ENCODE results near the gene CASK.

The CASK gene

DNA sequence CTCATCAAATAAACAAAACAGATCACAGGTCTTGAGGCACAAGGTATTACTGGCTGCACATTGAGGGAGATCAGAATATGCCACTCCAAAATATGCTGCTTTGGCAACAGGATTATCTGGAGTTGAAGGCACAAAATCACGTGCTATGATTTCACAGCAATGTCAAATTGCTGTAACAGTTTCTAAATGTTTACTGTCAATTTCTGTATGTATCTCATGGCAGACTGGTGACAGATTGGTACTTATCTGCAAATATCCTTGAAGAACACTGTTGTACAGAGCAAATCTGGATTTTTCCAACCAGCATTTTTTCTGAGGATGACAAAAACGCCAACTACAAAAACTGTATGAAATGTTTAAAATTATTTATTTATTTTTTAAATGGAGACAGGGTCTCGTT, 172.6 kb downstream of the CASK start:
- no peak overlapping the region for H3K4me3 ChIP-seq (ENCODE audit: low read depth, low read length)
- TF ChIP-seq CTCF (IDR thresholded peaks at IDR 0.05; ENCODE audit: low read depth, low read length) = no peak

DNA sequence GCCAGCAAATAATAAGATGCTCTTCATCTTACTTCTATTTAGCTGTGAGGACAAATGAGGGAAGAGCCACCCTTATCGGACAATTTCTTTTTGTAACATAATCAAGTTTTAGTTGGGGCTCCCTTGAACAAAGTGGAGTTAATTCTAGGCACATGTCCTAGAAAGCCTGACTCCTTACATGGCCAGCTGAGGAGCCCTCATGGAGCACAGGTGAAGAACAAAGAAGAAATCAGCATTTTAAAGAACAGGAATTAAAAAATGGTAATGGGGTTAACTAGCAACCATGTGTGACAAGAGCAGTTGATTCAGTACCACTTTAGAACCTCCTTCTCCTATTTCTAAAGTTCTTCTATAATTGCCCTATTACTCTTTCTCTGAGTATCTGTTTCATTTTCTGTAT, 183.5 kb downstream of the CASK start:
- H3K4me3 ChIP-seq (ENCODE audit: low read depth, low read length) = no peak overlapping the region
- TF ChIP-seq CTCF (IDR thresholded peaks at IDR 0.05; ENCODE audit: low read depth, low read length) = no peak

DNA sequence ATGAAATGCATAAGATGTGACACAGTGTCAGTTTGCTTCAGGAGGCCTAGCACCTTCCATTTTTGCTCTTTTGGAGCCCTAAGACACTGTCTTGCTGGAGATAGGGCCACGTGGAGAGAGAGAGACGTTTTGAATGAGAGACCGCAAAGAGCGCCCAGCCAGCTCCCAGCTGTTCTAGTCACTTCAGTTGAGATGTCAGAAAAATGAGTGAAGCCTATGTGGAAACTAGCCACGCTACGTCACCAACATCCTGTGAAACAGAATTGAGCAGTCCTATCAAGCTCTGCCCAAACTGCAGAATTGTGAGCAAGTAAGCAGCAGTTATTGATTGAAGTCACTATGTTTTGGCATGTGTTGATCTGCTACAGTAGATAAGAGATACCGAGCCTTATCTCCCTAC, 186.3 kb downstream of the CASK start:
- no peak overlapping the region for H3K4me3 ChIP-seq (ENCODE audit: low read depth, low read length)
- no peak for TF ChIP-seq CTCF (IDR thresholded peaks at IDR 0.05; ENCODE audit: low read depth, low read length)

DNA sequence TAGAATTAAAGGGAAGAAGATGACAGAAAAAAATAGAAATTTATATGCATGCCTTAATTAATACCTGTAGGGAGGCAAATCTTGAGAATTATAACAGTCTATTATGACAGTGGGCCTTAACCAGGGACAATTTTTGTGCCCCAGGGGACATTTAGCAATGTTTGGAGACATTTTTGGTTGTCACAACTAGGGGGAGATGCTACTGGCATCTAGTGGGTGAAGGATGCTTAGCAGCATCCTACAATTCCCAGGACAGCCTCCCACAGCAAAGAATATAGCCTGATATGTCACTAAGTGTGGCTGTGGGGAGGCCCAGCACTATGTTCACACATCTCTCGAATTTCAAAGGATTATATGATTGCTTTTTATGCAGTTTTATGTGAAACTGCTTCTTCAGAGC, 188.8 kb downstream of the CASK start:
- TF ChIP-seq CTCF (IDR thresholded peaks at IDR 0.05; ENCODE audit: low read depth, low read length) = peak; percentile 45; the same call in 1 of the 2 replicates
- no peak overlapping the region for H3K4me3 ChIP-seq (ENCODE audit: low read depth, low read length)

DNA sequence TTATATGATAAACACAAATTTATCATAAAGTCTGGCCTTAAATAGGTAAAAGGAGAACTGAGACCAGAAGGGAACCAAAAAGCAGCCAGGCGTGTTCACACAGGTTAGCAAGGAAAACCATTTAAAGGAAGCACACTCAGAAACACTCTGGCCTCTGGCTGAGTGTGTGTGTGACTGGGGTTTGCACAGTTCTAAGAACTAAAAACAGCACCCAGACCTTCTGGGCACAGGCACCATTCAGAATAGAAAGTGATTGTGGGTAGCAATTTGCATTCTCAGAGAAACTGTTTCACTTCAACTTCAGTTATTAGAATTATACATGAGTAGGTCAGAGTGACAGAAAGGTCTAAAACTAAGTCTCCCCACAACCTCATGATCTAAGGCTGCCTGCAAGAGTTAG, 189.4 kb downstream of the CASK start:
- no peak overlapping the region for H3K4me3 ChIP-seq (ENCODE audit: low read depth, low read length)
- TF ChIP-seq CTCF (IDR thresholded peaks at IDR 0.05; ENCODE audit: low read depth, low read length) = no peak

- TF ChIP-seq CTCF (IDR thresholded peaks at IDR 0.05; ENCODE audit: low read depth, low read length) = no peak
- no peak overlapping the region for H3K4me3 ChIP-seq (ENCODE audit: low read depth, low read length)
Measured at GRCh38 chrX:41732260-41732659, 191.1 kb downstream of the CASK start.

DNA sequence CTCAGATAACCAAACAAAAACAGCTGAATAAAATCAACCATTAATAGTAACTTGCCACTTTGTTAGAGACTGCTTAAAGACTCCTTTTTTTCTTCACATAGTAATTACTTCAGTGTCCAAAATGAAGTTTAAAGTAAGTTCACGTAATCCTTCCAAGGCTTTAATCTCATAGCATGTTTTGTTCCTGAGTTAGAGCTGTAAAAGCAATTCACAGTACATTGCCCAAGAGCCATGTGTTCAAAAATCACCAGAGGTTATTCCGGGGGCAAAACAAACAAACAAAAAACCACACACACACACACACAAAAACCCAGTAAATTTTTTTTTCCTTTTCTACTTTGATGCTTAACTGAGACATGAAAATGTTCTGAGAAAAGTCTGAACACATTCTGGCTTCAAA, 193.3 kb downstream of the CASK start:
- no peak overlapping the region for H3K4me3 ChIP-seq (ENCODE audit: low read depth, low read length)
- no peak for TF ChIP-seq CTCF (IDR thresholded peaks at IDR 0.05; ENCODE audit: low read depth, low read length)

Data from WI38 (cell line).